ENCODE results near the gene SLC7A1.

- no peak for TF ChIP-seq HDGF (IDR thresholded peaks at IDR 0.05; ENCODE audit: borderline replicate concordance)
- no peak for TF ChIP-seq L3MBTL2 (conservative IDR thresholded peaks at IDR 0.05)
Measured at GRCh38 chr13:29489650-29490560, 105.6 kb downstream of the SLC7A1 start.
